ENCODE data around the gene CCDC170.

DNA sequence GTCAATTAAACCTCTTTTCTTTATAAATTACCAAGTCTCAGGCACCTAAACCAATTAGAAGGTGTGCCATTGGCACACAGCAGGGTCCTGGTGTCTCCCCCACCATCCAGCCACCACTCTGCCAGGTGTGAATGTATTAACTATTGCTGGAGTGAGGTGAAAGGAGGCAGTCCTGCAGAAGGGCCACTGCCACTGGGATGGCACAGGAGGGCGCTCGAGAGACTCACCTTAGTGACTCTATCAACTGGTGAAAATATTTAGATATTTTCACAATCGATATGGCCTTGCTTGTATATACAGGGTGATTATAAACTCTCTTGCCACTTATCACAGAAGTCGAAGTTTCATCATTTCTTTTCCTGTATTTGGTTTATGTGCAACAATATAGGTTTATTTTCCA, 168.1 kb downstream of the CCDC170 start:
- TF ChIP-seq, protein P1, sequence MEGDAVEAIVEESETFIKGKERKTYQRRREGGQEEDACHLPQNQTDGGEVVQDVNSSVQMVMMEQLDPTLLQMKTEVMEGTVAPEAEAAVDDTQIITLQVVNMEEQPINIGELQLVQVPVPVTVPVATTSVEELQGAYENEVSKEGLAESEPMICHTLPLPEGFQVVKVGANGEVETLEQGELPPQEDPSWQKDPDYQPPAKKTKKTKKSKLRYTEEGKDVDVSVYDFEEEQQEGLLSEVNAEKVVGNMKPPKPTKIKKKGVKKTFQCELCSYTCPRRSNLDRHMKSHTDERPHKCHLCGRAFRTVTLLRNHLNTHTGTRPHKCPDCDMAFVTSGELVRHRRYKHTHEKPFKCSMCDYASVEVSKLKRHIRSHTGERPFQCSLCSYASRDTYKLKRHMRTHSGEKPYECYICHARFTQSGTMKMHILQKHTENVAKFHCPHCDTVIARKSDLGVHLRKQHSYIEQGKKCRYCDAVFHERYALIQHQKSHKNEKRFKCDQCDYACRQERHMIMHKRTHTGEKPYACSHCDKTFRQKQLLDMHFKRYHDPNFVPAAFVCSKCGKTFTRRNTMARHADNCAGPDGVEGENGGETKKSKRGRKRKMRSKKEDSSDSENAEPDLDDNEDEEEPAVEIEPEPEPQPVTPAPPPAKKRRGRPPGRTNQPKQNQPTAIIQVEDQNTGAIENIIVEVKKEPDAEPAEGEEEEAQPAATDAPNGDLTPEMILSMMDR (IDR thresholded peaks at IDR 0.05) = no peak
- TF ChIP-seq EP300 (IDR thresholded peaks at IDR 0.05) = no peak
